Upper lobe of left lung (tissue), 6 donors: ENCODE data around the gene TNS3. TPM values are rescaled to one million over a fixed set of nuclear protein-coding genes. Genes with fewer than 3 reads are reported as not detected.

Experiments used
- ATAC-seq, 2 donors: fragments of 200-7000 bp; cut with Tn5 transposase; one replicate each; pipeline ENCODE4 v1.9.1; 2022; ENCODE audit warnings: mild to moderate bottlenecking in 2 of 2, moderate library complexity in 2 of 2; ENCODE audit not compliant: low FRiP score in 2 of 2
- DNase-seq, 2 donors: peaks; one replicate each; pipeline ENCODE4 v3.0.0-alpha.2; 2019 to 2020
- H3K27ac ChIP-seq, 4 donors: fragments of 200-600 bp; sonication (generic); one replicate each; pipeline ENCODE4 v1.5.1; 2016 to 2019
- H3K27me3 ChIP-seq, 4 donors: fragments of 200-600 bp; sonication (generic); one replicate each; pipeline ENCODE4 v1.5.1; 2017 to 2019
- H3K36me3 ChIP-seq, 4 donors: fragments of 200-600 bp; sonication (generic); one replicate each; pipeline ENCODE4 v1.5.1; 2016 to 2019
- H3K4me1 ChIP-seq, 4 donors: fragments of 200-600 bp; sonication (generic); one replicate each; pipeline ENCODE4 v1.5.1; 2018 to 2019
- H3K4me3 ChIP-seq, 4 donors: fragments of 200-600 bp; sonication (generic); one replicate each; pipeline ENCODE4 v1.5.1; 2017 to 2019; ENCODE audit warnings: mild to moderate bottlenecking in 2 of 4, moderate library complexity in 1 of 4
- H3K9me3 ChIP-seq, 4 donors: fragments of 200-600 bp; sonication (generic); one replicate each; pipeline ENCODE4 v1.5.1; 2018 to 2019
- EP300 ChIP-seq, 4 donors: sonication (generic); formaldehyde crosslinking; IDR thresholded peaks; one replicate each; pipeline ENCODE4 v1.5.1; 2017; ENCODE audit warnings: antibody characterized with exemption in 4 of 4, control low read depth in 2 of 4
- POLR2A ChIP-seq, 4 donors: fragments of 450-650 bp; IDR thresholded peaks; one replicate each; pipeline ENCODE4 v1.5.1; 2016 to 2017; ENCODE audit warnings: antibody characterized with exemption in 4 of 4, mild to moderate bottlenecking in 2 of 4
- POLR2AphosphoS5 ChIP-seq, 2 donors: sonication (generic); formaldehyde crosslinking; IDR thresholded peaks; one replicate each; pipeline ENCODE4 v1.5.1; 2017; ENCODE audit warnings: antibody characterized with exemption in 2 of 2
- WGBS, 2 donors: methylation state at CpG; one replicate each; pipeline ENCODE4 v1.1.5; 2017 to 2018; 5-methylcytosine and 5-hydroxymethylcytosine counted together
- total RNA-seq, 6 donors: library from RNA; depleted of rRNA in 4 of 6; stranded (reverse); fragments of >200 nt in 4 of 6; gene quantifications; one replicate each; pipeline versions ENCODE4 v1.1.0 to v1.2.1, GENCODE V29; 2016 to 2021
- TF ChIP-seq, protein P1 (sequence below), 6 experiments: fragments of 450-650 bp in 4 of 6; fragments of 200-600 bp in 2 of 6; sonication (generic) in 2 of 6; IDR thresholded peaks; one replicate each; pipeline ENCODE4 v1.5.1; 2016 to 2019; ENCODE audit warnings: antibody characterized with exemption in 6 of 6
- donor health status: DM: no; HTN: no; CAD: no; lungs with moderate emphysema.
- donor health status: DM: no; HTN: yes; CAD: no; lungs with severe emphysema.

TNS3 gene
- total RNA-seq, 6 donors from 2014 or later, result 90.6 to 266 (median 143) TPM

GRCh38 chr7:47576031-47576865 lies 5.7 kb downstream of the TNS3 start:
- peak; percentile 38 to 58 for ATAC-seq
- 52 to 57% methylated on average over 13 of the region's 13 CpGs for WGBS, 2 donors
- peak; percentile 58 to 63 for DNase-seq
- H3K4me3 ChIP-seq, result peak overlapping the region in 1 of 4 donors; percentile 19
- no peaks in the 10 kb centered on the region for H3K9me3 ChIP-seq
- H3K4me1 ChIP-seq, result peaks cover 88 to 100% (median 99%) of the 10 kb centered on the region in 4 donors
- no peaks in the 10 kb centered on the region for H3K27me3 ChIP-seq
- H3K36me3 ChIP-seq, result no peaks in the 10 kb centered on the region
- peak overlapping the region; percentile 82 to 90 (median 86) for H3K27ac ChIP-seq
- TF ChIP-seq, protein P1, sequence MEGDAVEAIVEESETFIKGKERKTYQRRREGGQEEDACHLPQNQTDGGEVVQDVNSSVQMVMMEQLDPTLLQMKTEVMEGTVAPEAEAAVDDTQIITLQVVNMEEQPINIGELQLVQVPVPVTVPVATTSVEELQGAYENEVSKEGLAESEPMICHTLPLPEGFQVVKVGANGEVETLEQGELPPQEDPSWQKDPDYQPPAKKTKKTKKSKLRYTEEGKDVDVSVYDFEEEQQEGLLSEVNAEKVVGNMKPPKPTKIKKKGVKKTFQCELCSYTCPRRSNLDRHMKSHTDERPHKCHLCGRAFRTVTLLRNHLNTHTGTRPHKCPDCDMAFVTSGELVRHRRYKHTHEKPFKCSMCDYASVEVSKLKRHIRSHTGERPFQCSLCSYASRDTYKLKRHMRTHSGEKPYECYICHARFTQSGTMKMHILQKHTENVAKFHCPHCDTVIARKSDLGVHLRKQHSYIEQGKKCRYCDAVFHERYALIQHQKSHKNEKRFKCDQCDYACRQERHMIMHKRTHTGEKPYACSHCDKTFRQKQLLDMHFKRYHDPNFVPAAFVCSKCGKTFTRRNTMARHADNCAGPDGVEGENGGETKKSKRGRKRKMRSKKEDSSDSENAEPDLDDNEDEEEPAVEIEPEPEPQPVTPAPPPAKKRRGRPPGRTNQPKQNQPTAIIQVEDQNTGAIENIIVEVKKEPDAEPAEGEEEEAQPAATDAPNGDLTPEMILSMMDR (IDR thresholded peaks at IDR 0.05), result no peak
- peak in 1 of 2 donors; percentile 29 for TF ChIP-seq POLR2AphosphoS5 (IDR thresholded peaks at IDR 0.05)
- no peak for TF ChIP-seq EP300 (IDR thresholded peaks at IDR 0.05)
- no peak for TF ChIP-seq POLR2A (IDR thresholded peaks at IDR 0.05)

GRCh38 chr7:47574482-47575329 lies 7.2 kb downstream of the TNS3 start:
- no peaks in the 10 kb centered on the region for H3K27me3 ChIP-seq
- H3K27ac ChIP-seq, result peak overlapping the region; percentile 82 to 90 (median 86)
- H3K36me3 ChIP-seq, result no peaks in the 10 kb centered on the region
- H3K4me1 ChIP-seq, result peaks cover 95 to 100% (median 99%) of the 10 kb centered on the region in 4 donors
- no peaks in the 10 kb centered on the region for H3K9me3 ChIP-seq
- no peak overlapping the region for H3K4me3 ChIP-seq
- 31 to 40% methylated on average over 11 of the region's 11 CpGs for WGBS, 2 donors
- DNase-seq (peak in 1 of 2 donors; percentile 67), ATAC-seq (peak in 1 of 2 donors; percentile 25)
- peak in 1 of 2 donors; percentile 17 for TF ChIP-seq POLR2AphosphoS5 (IDR thresholded peaks at IDR 0.05)
- TF ChIP-seq POLR2A (IDR thresholded peaks at IDR 0.05), result no peak
- TF ChIP-seq, protein P1 (IDR thresholded peaks at IDR 0.05), result no peak

GRCh38 chr7:47573758-47574481 lies 8.0 kb downstream of the TNS3 start:
- no peak overlapping the region for H3K4me3 ChIP-seq
- ATAC-seq (peak in 1 of 2 donors; percentile 30), DNase-seq (peak in 1 of 2 donors; percentile 39)
- H3K27ac ChIP-seq, result peak overlapping the region; percentile 82 to 90 (median 86)
- H3K9me3 ChIP-seq, result no peaks in the 10 kb centered on the region
- 13 to 15% methylated on average over 10 to 11 of the region's 11 CpGs for WGBS, 2 donors
- no peaks in the 10 kb centered on the region for H3K36me3 ChIP-seq
- TF ChIP-seq, protein P1 (IDR thresholded peaks at IDR 0.05), result no peak
- TF ChIP-seq POLR2A (IDR thresholded peaks at IDR 0.05), result no peak
- TF ChIP-seq POLR2AphosphoS5 (IDR thresholded peaks at IDR 0.05), result no peak
- TF ChIP-seq EP300 (IDR thresholded peaks at IDR 0.05), result no peak
- H3K27me3 ChIP-seq, result no peaks in the 10 kb centered on the region
- H3K4me1 ChIP-seq, result peaks cover 95 to 100% (median 99%) of the 10 kb centered on the region in 4 donors

DNA sequence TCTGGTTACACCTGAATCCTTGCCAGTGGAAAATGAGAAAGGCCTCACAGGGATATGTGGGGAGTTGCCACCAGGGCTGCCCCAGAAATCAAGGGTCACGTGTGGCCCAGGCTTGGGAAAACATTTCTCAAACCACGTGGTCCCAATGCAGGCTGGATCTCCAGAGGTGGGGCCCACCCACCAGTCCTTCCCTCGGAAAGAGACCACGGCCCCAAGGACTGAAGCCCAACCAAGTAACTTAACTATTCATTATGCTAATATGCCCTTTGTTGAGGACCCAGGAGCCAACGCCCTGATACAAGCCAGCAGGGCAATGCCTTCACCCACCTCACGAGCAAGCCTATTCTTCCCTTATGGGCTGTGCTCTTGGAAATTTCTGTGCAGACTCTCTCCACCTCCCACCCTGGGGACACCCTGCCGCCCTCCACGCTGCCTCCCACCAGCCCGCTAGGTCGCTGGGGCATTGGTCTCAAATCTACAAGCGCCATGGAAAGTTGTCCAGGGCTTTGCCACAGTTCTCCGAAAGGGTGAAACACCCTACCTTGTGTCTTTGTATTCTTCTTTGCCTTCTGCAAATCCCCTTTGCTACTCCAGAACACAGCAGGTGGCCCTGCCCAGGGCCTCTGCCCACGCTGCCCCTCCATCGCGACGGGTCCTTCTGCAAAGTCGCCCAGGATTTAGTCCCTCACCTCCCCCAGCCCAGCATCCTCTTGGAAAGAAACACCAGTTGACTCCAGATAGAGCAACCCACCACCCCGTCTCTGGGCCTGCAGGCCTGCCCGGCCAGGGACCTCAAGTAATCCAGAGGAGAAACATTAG lies 8.8 kb downstream of the TNS3 start:
- TF ChIP-seq POLR2A (IDR thresholded peaks at IDR 0.05) (no peak), POLR2AphosphoS5 (IDR thresholded peaks at IDR 0.05) (no peak), EP300 (IDR thresholded peaks at IDR 0.05) (no peak)
- TF ChIP-seq, protein P1 (IDR thresholded peaks at IDR 0.05), result no peak
- H3K27ac ChIP-seq, result peak overlapping the region; percentile 82 to 90 (median 86)
- whole genome bisulfite sequencing, 2 donors, result 69 to 71% methylated on average over 17 to 19 of the region's 19 CpGs

More for the DNA sequence above, 8.8 kb downstream of the TNS3 start:
- DNase-seq (peak in 1 of 2 donors; percentile 60), ATAC-seq (no peak)
- H3K9me3 ChIP-seq, result no peaks in the 10 kb centered on the region
- no peaks in the 10 kb centered on the region for H3K36me3 ChIP-seq
- H3K4me3 ChIP-seq, result no peak overlapping the region
- peaks cover 93 to 98% (median 94%) of the 10 kb centered on the region in 4 donors for H3K4me1 ChIP-seq
- H3K27me3 ChIP-seq, result no peaks in the 10 kb centered on the region
